Measurements from ENCODE around the gene TAF9B.

GRCh38 chrX:78129714-78130113 lies 9.7 kb downstream of the TAF9B start:
- TF ChIP-seq CTCF (IDR thresholded peaks at IDR 0.05; ENCODE audit: insufficient read depth, low read depth, low read length) = no peak
- no peak for TF ChIP-seq EZH2 (IDR thresholded peaks at IDR 0.05; ENCODE audit: insufficient read depth, low read length)
